Muscle of leg (tissue), 16 donors: ENCODE results near the gene CX3CL1. TPM values are rescaled to one million over a fixed set of nuclear protein-coding genes. Genes with fewer than 3 reads are reported as not detected.
A peak's percentile ranks its signal among the peaks of the same experiment; 100 is the strongest.

Experiments
- DNase-seq: peaks from one replicate; pipeline ENCODE4 v3.0.0; 2013
- H3K27ac ChIP-seq: one replicate; pipeline ENCODE4 v1.5.1; 2013; ENCODE audit warnings: mild to moderate bottlenecking, low read length, control low read depth
- H3K27me3 ChIP-seq: one replicate; pipeline ENCODE4 v1.6.1; 2013; ENCODE audit warnings: low read length; ENCODE audit not compliant: control insufficient read depth, insufficient read depth
- H3K36me3 ChIP-seq: one replicate; pipeline ENCODE4 v1.6.1; 2013; ENCODE audit warnings: low read length; ENCODE audit not compliant: control insufficient read depth, insufficient read depth
- H3K4me1 ChIP-seq: one replicate; pipeline ENCODE4 v1.6.1; 2013; ENCODE audit warnings: low read length; ENCODE audit not compliant: control insufficient read depth, insufficient read depth
- H3K4me3 ChIP-seq: one replicate; pipeline ENCODE4 v1.5.1; 2013; ENCODE audit warnings: low read length, control low read depth
- H3K9me3 ChIP-seq: replicated peaks from 2 replicates; pipeline ENCODE4 v1.6.1; 2013; ENCODE audit warnings: low read depth, low read length; ENCODE audit not compliant: control insufficient read depth
- WGBS: methylation state at CpG from one replicate; pipeline ENCODE4 v1.1.5; 2013; ENCODE audit warnings: missing lambda C conversion rate; ENCODE audit not compliant: insufficient coverage; 5-methylcytosine and 5-hydroxymethylcytosine counted together
- long read RNA-seq, 11 donors: transcript quantifications; one replicate each; lab custom pipeline, GENCODE V29; 2026
- polyA plus RNA-seq, 8 donors: library from polyadenylated mRNA; unstranded; fragments of 120-200 nt; gene quantifications; one replicate each; pipeline versions ENCODE4 v1.2.1 to v1.2.3, GENCODE V29; 2013; ENCODE audit warnings: inconsistent platforms in 1 of 8, low replicate concordance in 1 of 8; ENCODE audit not compliant: insufficient read length in 8 of 8, insufficient read depth in 1 of 8
- total RNA-seq: library from RNA; stranded (reverse); fragments of 120-200 nt; gene quantifications from one replicate; pipeline ENCODE4 v1.2.4, GENCODE V29; 2013

The CX3CL1 gene
- total RNA-seq, result 2.5 TPM
- 1 to 10 TPM; 2.9 to 7.0 (median 5.1) TPM for polyA plus RNA-seq
- long read RNA-seq, donor 1, result 0 reads
- long read RNA-seq, donor 2, result 0 reads
- long read RNA-seq, donor 3, full-length matches to known transcripts, result 2 of 2 reads
- long read RNA-seq, donor 3, partial matches to known transcripts, result 0 of 2 reads
- long read RNA-seq, donor 3, other reads (novel, unspliced or antisense), result 0 of 2 reads
- long read RNA-seq, donor 4, partial matches to known transcripts, result 0 of 7 reads
- long read RNA-seq, donor 4, other reads (novel, unspliced or antisense), result 7 of 7 reads
- long read RNA-seq, donor 5, partial matches to known transcripts, result 0 of 2 reads
- long read RNA-seq, donor 5, other reads (novel, unspliced or antisense), result 0 of 2 reads
- long read RNA-seq, donor 6, partial matches to known transcripts, result 0 of 1 reads
- long read RNA-seq, donor 6, other reads (novel, unspliced or antisense), result 0 of 1 reads
- long read RNA-seq, donor 7, result 0 reads
- long read RNA-seq, donor 8, result 0 reads
- long read RNA-seq, donor 9, partial matches to known transcripts, result 0 of 1 reads
- long read RNA-seq, donor 9, other reads (novel, unspliced or antisense), result 0 of 1 reads
- long read RNA-seq, donor 10, partial matches to known transcripts, result 0 of 1 reads
- long read RNA-seq, donor 10, other reads (novel, unspliced or antisense), result 0 of 1 reads
- long read RNA-seq, donor 11, full-length matches to known transcripts, result 1 of 1 reads
- long read RNA-seq, donor 11, partial matches to known transcripts, result 0 of 1 reads
- long read RNA-seq, donor 11, other reads (novel, unspliced or antisense), result 0 of 1 reads

DNA sequence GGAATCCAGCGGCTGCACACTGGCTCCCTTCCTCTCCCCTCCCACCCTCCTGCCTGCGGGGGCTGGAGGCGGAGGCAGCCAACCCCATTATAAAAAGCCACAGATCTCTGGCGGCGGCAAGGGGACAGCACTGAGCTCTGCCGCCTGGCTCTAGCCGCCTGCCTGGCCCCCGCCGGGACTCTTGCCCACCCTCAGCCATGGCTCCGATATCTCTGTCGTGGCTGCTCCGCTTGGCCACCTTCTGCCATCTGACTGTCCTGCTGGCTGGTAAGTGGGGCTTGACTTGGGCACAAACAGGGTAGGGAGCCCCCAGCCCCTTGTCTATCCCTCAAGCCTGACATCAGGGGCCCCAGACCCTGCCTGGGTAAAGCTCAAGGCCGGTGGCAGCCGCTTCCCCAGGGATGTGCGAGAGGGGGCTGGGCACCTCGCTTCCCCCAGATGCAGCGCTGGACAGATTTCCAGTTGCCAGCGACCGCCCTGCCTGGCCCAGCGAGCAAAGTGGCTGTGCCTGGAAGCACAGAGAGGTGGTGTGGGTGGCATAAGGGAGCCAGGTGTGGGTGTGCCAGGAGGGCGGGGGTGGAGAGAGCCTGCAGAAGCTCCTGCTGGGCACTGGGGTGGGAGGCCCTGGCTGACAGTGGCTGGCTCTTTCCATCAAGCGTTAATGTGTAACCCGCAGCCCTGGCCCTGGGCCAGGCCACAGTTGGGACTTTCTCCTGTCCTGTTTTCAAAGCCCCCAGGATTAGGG is at the start of gene CX3CL1:
TSS of gene CX3CL1 (plus strand) at position 119 of the 745 bp plus-strand sequence. CDS start at position 198, 79 bp downstream.
- Histone ChIP-seq H3K9me3 (no peaks in the 10 kb centered on the region), H3K27ac (peak within 1 kb of the TSS; percentile 65), H3K27me3 (peaks cover 5% of the 10 kb centered on the region), H3K36me3 (no peaks in the 10 kb centered on the region), H3K4me1 (peaks cover 19% of the 10 kb centered on the region), H3K4me3 (peak within 1 kb of the TSS; percentile 45)
- DNase-seq, result peak; percentile 77
- WGBS, result 16% methylated on average over 22 of the region's 23 CpGs

DNA sequence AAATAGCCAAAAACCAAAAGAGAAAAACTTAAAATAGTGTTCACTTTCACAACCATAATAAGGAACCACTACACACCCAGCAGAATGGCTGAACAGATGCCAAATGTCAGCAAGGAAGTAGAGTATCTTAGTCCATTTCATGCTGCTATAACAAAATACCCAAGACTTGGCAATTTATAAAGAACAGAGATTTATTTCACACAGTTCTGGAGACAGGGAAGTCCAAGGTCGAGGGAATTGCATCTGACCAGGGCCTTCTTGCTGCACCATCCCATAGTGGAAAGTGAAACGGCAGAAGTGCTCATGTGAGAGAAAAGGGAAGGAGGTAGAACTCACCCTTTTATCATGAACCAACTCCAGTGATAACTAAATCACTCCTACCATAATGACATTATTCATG is 47.5 kb upstream of the CX3CL1 start:
- Histone ChIP-seq H3K4me3 (no peak overlapping the region), H3K27me3 (no peaks in the 10 kb centered on the region), H3K4me1 (no peaks in the 10 kb centered on the region), H3K9me3 (peaks cover 4% of the 10 kb centered on the region), H3K36me3 (no peaks in the 10 kb centered on the region), H3K27ac (no peak overlapping the region)
- no peak for DNase-seq
- WGBS, result no CpG with 5 or more reads among the region's 2 CpGs

DNA sequence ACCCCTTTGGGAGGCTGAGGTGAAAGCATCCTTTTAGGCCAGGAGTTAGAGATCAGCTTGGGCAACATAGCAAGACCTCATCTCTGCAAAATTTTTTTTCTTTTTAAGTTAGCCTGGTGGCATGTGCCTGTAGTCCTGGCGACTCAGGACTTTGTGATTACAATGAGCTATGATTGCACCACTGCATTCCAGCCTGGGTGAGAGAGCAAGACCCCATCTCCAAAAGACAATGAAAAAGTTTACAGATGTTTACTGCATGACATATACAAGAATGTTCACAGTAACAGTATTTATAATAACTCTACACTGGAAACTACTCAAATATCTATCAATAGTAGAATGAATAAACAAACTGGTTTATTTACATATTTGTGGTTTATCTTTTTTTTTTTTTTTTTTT is 46.8 kb upstream of the CX3CL1 start:
- no peak for DNase-seq
- WGBS, result no CpG with 5 or more reads among the region's 1 CpG

DNA sequence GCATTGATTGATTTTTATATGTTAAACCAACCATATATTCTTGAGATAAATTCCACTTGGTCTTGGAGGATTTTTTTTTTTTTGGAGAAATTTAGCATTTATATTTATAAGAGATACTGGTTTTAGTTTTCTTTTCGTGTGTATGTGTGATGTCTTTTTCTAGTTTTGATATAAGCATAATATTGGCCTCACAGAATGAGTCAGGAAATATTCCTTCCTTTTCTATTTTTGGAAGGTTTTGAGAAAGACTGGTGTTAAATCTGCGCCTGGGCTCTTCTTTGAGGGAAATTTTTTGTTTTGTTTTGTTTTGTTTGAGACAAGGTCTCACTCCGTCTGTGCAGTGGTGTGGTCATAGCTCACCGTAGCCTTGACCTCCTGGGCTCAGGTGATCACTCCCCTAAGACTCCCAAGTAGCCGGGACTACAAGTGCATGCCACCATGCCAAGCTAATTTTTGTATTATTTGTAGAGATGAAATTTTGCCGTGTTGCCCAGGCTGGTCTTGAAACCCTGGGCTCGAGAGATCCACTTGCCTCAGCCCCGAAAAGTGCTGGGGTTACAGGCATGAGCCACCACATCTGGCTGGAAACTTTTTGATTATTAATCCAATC is 42.5 kb upstream of the CX3CL1 start:
- H3K4me1 ChIP-seq, result no peaks in the 10 kb centered on the region
- H3K27me3 ChIP-seq, result peaks cover 3% of the 10 kb centered on the region
- DNase-seq, result no peak
- no peaks in the 10 kb centered on the region for H3K36me3 ChIP-seq
- no peak overlapping the region for H3K4me3 ChIP-seq
- no peak overlapping the region for H3K27ac ChIP-seq
- no CpG with 5 or more reads among the region's 8 CpGs for WGBS
- peaks cover 4% of the 10 kb centered on the region for H3K9me3 ChIP-seq

More for the DNA sequence above, 46.8 kb upstream of the CX3CL1 start:
- Histone ChIP-seq H3K9me3 (peaks cover 4% of the 10 kb centered on the region), H3K4me3 (no peak overlapping the region), H3K27me3 (no peaks in the 10 kb centered on the region), H3K36me3 (no peaks in the 10 kb centered on the region), H3K4me1 (no peaks in the 10 kb centered on the region), H3K27ac (no peak overlapping the region)

DNA sequence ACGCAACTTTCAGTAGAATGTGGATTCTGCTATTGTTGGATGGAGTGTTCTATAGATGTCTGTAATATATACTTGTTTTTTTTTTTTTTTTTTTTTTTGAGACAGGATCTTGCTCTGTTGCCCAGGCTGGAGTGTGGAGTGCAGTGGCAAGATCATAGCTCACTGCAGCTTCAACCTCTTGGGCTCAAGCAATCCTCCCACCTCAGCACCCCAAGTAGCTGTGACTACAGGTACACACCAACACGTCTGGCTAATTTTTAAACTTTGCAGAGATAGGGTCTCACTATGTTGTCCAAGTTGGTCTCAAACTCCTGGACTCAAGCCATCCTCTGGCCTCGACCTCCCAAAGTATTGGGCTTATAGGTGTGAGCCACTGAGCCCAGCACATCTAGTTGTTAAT is 40.9 kb upstream of the CX3CL1 start:
- no peaks in the 10 kb centered on the region for H3K4me1 ChIP-seq
- 86% methylated on average over 1 of the region's 3 CpGs for WGBS
- no peak overlapping the region for H3K27ac ChIP-seq
- H3K27me3 ChIP-seq, result peaks cover 3% of the 10 kb centered on the region
- DNase-seq, result no peak
- no peaks in the 10 kb centered on the region for H3K36me3 ChIP-seq
- H3K4me3 ChIP-seq, result no peak overlapping the region
- peaks cover 2% of the 10 kb centered on the region for H3K9me3 ChIP-seq

DNA sequence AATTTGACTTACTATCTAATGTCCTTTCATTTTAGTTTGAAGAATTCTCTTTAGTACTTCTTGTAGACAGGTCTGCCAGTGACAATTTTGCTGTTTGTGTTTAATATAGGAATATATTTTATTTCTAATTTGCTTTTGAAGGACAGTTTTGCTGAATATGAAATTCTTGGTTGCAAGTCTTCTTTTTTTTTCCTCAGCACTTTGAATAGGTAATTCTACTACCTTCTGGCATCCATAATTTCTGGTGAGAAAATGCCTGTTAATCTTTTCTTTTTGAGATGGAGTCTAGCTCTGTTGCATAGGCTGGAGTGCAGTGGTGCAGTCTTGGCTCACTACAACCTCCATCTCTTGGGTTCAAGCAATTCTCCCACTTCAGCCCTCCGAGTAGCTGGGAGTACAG is 38.9 kb upstream of the CX3CL1 start:
- peaks cover 3% of the 10 kb centered on the region for H3K27me3 ChIP-seq
- no peaks in the 10 kb centered on the region for H3K36me3 ChIP-seq
- no peak for DNase-seq
- H3K27ac ChIP-seq, result no peak overlapping the region
- no CpG with 5 or more reads among the region's 1 CpG for WGBS
- no peaks in the 10 kb centered on the region for H3K4me1 ChIP-seq
- peaks cover 2% of the 10 kb centered on the region for H3K9me3 ChIP-seq
- H3K4me3 ChIP-seq, result no peak overlapping the region

DNA sequence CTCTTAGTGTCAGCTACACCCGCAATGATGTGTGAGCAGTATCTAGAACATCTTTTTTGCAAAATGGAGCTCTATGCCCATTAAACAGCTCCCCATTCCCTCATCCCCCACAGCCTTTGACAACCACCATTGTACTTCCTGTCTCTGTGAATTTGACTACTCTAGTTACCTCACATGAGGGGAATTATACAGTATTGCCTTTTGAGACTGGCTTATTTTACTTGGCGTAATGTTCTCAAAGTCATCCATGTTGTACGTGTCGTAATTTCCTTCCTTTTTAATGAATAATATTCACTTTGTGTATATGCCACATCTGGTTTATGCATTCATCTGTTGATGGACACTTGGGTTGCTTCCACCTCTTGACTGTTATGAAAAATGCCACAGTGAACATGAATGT is 36.9 kb upstream of the CX3CL1 start:
- Histone ChIP-seq H3K4me1 (no peaks in the 10 kb centered on the region), H3K36me3 (no peaks in the 10 kb centered on the region), H3K27me3 (peaks cover 3% of the 10 kb centered on the region), H3K27ac (peak overlapping the region; percentile 57), H3K4me3 (no peak overlapping the region), H3K9me3 (peaks cover 2% of the 10 kb centered on the region)
- WGBS, result 100% methylated on average over 1 of the region's 4 CpGs
- DNase-seq, result no peak

DNA sequence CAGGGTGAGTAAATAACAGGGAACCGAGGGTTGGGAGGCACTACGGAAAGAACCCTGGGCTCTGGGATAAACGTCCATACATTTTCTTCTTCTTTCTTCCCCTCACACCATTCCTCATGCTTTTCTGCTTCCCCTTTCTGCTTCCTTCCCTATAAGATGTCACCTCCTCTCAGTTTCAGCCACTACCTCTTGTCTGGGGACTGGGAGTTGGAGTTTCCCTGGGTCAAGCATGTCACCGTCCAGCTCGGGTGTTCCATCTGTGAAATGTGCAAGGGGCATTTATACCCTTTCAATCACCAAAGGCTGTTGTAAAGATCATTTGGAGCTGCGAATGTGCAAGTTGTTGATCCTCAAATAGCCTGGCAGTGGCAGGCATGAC is 31.2 kb upstream of the CX3CL1 start:
- Histone ChIP-seq H3K27me3 (no peaks in the 10 kb centered on the region), H3K4me1 (no peaks in the 10 kb centered on the region), H3K4me3 (no peak overlapping the region), H3K9me3 (peaks cover 2% of the 10 kb centered on the region), H3K36me3 (no peaks in the 10 kb centered on the region), H3K27ac (no peak overlapping the region)
- 93% methylated on average over 3 of the region's 6 CpGs for WGBS
- DNase-seq, result no peak

DNA sequence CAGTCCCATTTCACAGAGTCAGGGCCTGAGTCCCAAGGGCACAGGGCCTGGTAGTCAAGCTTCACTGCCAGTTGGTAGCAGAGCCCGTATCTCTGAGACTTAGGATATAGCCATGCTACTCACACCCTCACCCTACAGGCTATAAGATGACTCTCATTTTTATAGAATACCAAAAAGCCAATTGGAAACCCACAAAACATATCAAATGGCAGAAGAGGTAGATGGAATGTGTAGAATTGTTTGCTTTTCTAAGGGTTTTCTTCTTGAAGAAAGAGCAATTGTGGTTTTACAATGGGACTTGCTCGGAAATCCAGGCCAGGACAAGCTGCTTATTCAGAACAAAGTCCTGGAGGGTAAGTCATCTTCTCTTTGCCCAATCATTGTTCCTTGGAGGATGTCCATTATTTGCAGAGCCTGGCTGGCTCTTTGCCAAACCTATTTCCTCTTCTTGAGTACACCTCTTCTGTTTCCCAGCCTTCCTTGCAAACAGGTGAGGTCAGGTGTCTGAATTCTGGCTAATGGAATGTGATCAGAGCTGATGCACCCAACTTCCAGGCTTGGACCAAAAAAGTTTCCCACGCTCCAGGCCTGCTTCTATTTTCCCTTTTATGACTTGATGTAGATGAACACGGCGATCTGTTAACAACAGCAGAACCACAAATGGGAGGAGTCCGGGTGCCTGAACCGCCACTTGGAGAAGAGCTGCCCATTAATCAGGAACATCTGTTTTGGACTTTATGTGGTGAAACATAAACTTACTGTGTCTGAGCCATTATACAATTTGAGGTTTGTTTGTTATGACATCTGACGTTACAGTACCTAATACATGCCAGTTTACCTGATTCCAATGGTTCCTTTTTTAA is 30.6 kb upstream of the CX3CL1 start:
- Histone ChIP-seq H3K9me3 (peaks cover 2% of the 10 kb centered on the region), H3K27ac (no peak overlapping the region), H3K36me3 (no peaks in the 10 kb centered on the region), H3K4me3 (no peak overlapping the region), H3K27me3 (no peaks in the 10 kb centered on the region), H3K4me1 (no peaks in the 10 kb centered on the region)
- peak; percentile 15 for DNase-seq
- WGBS, result 50% methylated on average over 2 of the region's 8 CpGs
